Measurements from ENCODE around the gene RNFT2. TPM values are rescaled to one million over a fixed set of nuclear protein-coding genes. Genes with fewer than 3 reads are reported as not detected.

RNFT2 gene
- total RNA-seq, 1 donor from 2014 or later: 16.3 TPM

GRCh38 chr12:116790066-116790465, 52.0 kb downstream of the RNFT2 start:
- no peak for DNase-seq (ENCODE audit: low read depth)
- Histone ChIP-seq H3K27me3 (ENCODE audit: control insufficient read depth, insufficient read depth, low read length) (no peaks in the 10 kb centered on the region), H3K36me3 (ENCODE audit: control insufficient read depth, insufficient read depth, low read length) (no peaks in the 10 kb centered on the region), H3K4me3 (ENCODE audit: low read depth, low read length) (no peak overlapping the region)
- no peak for TF ChIP-seq CTCF (IDR thresholded peaks at IDR 0.05; ENCODE audit: insufficient read depth, low read length, poor library complexity, severe bottlenecking)

GRCh38 chr12:116792403-116792802, 54.3 kb downstream of the RNFT2 start:
- DNase-seq (ENCODE audit: low read depth): no peak
- H3K4me3 ChIP-seq (ENCODE audit: low read depth, low read length): no peak overlapping the region
- no peaks in the 10 kb centered on the region for H3K27me3 ChIP-seq (ENCODE audit: control insufficient read depth, insufficient read depth, low read length)
- H3K36me3 ChIP-seq (ENCODE audit: control insufficient read depth, insufficient read depth, low read length): no peaks in the 10 kb centered on the region
- no peak for TF ChIP-seq CTCF (IDR thresholded peaks at IDR 0.05; ENCODE audit: insufficient read depth, low read length, poor library complexity, severe bottlenecking)

- TF ChIP-seq CTCF (IDR thresholded peaks at IDR 0.05; ENCODE audit: insufficient read depth, low read length, poor library complexity, severe bottlenecking): no peak
Observed at GRCh38 chr12:116794725-116795124, 56.6 kb downstream of the RNFT2 start.

GRCh38 chr12:116797885-116798284, 59.8 kb downstream of the RNFT2 start:
- Histone ChIP-seq H3K36me3 (ENCODE audit: control insufficient read depth, insufficient read depth, low read length) (no peaks in the 10 kb centered on the region), H3K27me3 (ENCODE audit: control insufficient read depth, insufficient read depth, low read length) (no peaks in the 10 kb centered on the region), H3K4me3 (ENCODE audit: low read depth, low read length) (no peak overlapping the region)
- DNase-seq (ENCODE audit: low read depth): no peak
- no peak for TF ChIP-seq CTCF (IDR thresholded peaks at IDR 0.05; ENCODE audit: insufficient read depth, low read length, poor library complexity, severe bottlenecking)

More at GRCh38 chr12:116794725-116795124, 56.6 kb downstream of the RNFT2 start:
- Histone ChIP-seq H3K36me3 (ENCODE audit: control insufficient read depth, insufficient read depth, low read length) (no peaks in the 10 kb centered on the region), H3K27me3 (ENCODE audit: control insufficient read depth, insufficient read depth, low read length) (no peaks in the 10 kb centered on the region), H3K4me3 (ENCODE audit: low read depth, low read length) (no peak overlapping the region)
- DNase-seq (ENCODE audit: low read depth): no peak

- Histone ChIP-seq H3K36me3 (ENCODE audit: control insufficient read depth, insufficient read depth, low read length) (no peaks in the 10 kb centered on the region), H3K4me3 (ENCODE audit: low read depth, low read length) (no peak overlapping the region), H3K27me3 (ENCODE audit: control insufficient read depth, insufficient read depth, low read length) (no peaks in the 10 kb centered on the region)
- TF ChIP-seq CTCF (IDR thresholded peaks at IDR 0.05; ENCODE audit: insufficient read depth, low read length, poor library complexity, severe bottlenecking): no peak
- no peak for DNase-seq (ENCODE audit: low read depth)
Observed at GRCh38 chr12:116798719-116799118, 60.6 kb downstream of the RNFT2 start.

GRCh38 chr12:116799955-116800354, 61.8 kb downstream of the RNFT2 start:
- no peaks in the 10 kb centered on the region for H3K36me3 ChIP-seq (ENCODE audit: control insufficient read depth, insufficient read depth, low read length)
- TF ChIP-seq CTCF (IDR thresholded peaks at IDR 0.05; ENCODE audit: insufficient read depth, low read length, poor library complexity, severe bottlenecking): no peak
- H3K27me3 ChIP-seq (ENCODE audit: control insufficient read depth, insufficient read depth, low read length): no peaks in the 10 kb centered on the region

More at GRCh38 chr12:116799955-116800354, 61.8 kb downstream of the RNFT2 start:
- H3K4me3 ChIP-seq (ENCODE audit: low read depth, low read length): no peak overlapping the region
- DNase-seq (ENCODE audit: low read depth): no peak

Data from kidney epithelial cell (primary cell).